Epithelial cell of proximal tubule (primary cell): ENCODE data around the gene PIP5KL1. TPM values are rescaled to one million over a fixed set of nuclear protein-coding genes. Genes with fewer than 3 reads are reported as not detected.

ENCODE experiments used
- DNase-seq: peaks from one replicate; pipeline ENCODE4 v3.0.0-alpha.2; 2011; ENCODE audit warnings: low read depth
- H3K4me3 ChIP-seq: 2 replicates; pipeline ENCODE4 v1.5.1; 2011; ENCODE audit warnings: low read depth, mild to moderate bottlenecking, low read length
- CTCF ChIP-seq: conservative IDR thresholded peaks from 2 replicates; pipeline ENCODE4 v1.5.1; 2012; ENCODE audit warnings: low read depth, mild to moderate bottlenecking, low read length
- total RNA-seq: library from RNA; depleted of rRNA; stranded (reverse); fragments of >200 nt; gene quantifications from 2 replicates; pipeline ENCODE4 v1.2.3, GENCODE V29; 2015

PIP5KL1 gene
- total RNA-seq, 1 donor from 2014 or later = 6.9 TPM

DNA sequence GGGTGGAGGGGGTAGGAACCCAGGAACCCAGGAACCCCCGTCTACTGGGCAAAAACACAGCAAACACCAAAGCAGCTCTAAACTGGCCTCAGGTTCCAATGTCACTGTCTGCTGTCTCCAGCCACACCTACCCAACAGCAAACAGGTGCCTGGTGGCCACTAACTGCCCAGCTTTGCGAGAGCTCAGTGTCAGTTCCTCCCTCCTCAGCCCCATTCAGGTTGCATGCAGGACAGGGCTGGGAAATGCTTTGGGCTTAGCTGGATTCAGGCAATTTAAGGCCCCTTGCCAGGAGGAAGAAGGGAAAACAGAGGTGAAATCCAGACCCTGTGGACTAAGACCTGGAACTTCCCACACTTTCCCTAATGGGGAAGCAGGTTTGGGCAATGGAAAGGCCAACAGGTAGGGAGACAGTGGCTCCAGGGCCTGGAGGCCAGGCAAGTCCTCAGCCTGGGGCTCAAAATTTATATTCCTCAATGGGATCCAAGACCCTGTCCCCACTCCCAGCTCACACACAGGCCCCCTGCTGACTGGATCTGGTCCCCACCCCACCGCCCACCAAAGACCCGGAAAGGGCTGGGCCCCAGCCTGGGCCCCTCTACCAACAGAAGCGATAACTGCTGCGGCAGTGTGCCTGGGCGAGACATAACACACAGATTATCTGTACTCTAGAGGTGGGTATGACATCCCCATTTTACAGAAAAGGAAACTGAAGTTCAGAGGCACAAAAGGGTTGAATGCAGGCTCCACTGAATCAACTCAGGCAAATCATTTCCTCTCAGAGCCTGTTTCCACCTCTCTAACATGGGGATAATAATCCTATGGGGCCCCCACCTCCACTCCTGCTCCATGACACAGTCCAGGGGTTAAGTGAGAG is 46.7 kb upstream of the PIP5KL1 start:
- no peak for DNase-seq
- TF ChIP-seq CTCF = no peak
- H3K4me3 ChIP-seq = peak overlapping the region; percentile 88

GRCh38 chr9:127976498-127976897 is 45.9 kb upstream of the PIP5KL1 start:
- TF ChIP-seq CTCF = no peak
- no peak for DNase-seq
- H3K4me3 ChIP-seq = no peak overlapping the region

DNA sequence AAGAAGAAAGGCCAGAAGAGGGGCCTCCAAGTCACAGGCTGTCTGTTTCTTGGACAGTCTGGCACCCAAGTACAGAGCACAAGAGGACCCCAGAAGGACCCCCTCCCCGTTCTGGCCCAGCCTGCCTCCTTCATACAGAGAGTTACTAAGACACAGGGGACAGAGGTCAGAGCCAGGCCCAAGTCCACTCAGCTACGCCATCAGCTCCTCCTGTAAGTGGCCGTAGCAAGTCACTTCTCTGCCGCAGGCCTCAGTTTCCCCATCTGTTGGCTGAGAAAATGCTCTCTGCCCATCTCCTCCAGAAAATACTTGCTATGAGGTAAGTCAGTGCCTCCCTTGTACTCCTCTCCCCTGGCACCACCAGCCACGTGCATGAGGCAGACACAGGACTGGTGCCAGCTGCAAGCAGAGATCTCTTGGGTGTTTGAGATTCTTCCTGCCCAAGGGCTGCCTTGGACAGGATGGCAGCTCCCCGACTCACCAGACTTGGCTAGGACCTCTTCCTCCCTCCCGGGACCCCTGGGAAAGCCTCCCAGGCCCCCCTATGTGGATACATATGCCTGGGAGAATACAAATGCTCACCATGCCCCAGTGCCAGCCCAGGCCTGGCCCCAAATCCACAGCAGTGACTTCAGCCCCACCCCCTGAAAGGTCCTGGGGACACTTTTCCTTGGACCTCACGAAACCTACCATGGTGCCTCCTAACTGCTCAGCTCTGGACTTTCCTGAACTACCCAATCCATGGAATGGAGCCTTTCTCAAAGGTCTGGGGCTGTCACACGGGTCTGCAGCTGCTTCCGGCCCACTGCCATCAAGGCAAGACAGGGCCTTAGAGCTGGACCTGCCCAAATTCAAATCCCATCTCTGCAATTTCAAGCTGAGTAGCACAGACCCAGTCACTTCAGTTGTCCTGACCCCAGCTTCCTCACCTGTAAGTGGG is 45.1 kb upstream of the PIP5KL1 start:
- no peak for TF ChIP-seq CTCF
- H3K4me3 ChIP-seq = no peak overlapping the region
- no peak for DNase-seq

- TF ChIP-seq CTCF = no peak
- no peak for DNase-seq
- H3K4me3 ChIP-seq = no peak overlapping the region
These were observed 44.2 kb upstream of the PIP5KL1 start for GRCh38 chr9:127974769-127975261.

DNA sequence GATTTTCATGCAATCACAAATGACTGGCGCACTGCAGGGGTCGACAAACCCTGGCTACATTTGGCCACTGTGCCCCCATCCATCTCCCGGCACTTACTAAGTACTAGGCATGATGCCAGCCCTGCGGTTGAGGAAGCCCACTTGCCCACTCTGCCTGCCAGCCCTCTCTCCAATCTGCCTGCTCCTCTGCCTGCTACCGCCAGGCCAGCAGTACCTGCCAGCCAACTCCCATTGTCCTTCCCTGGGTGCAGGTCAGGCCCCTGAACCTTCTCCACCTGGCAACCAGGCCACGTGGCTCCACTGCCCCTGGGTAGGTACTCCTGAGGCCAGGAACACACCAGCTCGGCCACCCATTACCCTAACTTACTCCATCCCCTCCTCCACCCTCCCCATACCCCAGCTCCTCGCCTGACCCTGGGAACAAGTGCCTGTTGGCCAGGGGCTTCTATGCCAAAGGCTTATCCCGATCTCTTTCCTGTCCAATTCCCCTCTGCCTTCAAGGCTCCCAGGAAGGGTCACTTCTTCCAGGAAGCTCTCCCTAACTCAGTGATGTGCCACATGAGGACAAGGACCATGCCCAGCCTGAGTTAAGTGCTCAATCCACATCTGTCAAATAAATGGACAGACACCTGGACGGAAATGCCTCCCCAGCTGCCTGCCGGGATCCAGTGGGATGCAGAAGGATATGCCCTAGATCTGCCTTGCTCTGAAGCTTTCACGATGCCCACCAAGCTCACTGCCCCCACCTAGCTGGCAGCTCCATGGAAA is 43.6 kb upstream of the PIP5KL1 start:
- no peak for TF ChIP-seq CTCF
- no peak overlapping the region for H3K4me3 ChIP-seq
- DNase-seq = no peak

DNA sequence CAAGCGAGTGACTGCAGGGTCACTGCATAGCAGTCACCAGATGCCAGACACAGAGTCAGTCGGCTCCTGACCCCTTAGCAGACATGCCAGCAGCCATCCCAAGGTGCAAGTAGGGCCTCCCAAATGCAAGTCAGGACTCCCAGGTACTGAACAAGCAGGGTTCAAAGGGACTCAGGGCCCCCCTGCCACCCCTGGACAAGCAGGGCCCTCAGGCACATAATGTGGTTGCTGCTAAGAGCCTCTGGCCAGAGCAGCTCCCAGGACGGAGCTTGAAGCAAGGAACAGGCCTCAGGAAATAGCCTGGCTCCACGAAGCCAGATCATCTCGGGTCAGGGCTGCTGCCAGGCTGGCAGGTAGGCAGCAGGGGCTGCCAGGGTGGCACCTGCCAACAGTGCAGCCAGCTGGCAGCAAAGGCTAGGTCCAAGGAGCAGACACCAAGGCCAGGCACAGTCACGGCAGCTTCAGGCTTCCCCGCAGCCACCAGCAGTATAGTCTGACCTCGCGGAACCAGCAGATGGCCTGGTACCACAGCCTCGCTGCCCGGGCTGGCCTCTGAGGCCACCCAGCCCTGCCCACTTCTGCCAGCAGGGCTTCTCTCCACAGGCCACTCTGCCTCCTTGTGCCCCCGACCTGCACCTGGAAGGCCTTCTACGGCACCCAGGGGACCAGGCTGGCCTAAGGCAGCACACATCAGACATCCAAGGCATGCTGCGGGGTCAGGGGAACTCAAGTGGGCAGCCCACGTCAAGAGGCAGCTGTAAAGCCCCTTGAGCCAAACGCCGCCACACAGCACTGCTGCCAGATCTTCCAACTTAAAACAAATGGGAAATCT is 42.8 kb upstream of the PIP5KL1 start:
- TF ChIP-seq CTCF = no peak

More for the DNA sequence above, 42.8 kb upstream of the PIP5KL1 start:
- no peak for DNase-seq
- H3K4me3 ChIP-seq = no peak overlapping the region
